ENCODE data around the gene ACP5. TPM values are rescaled to one million over a fixed set of nuclear protein-coding genes. Genes with fewer than 3 reads are reported as not detected.

ACP5 gene
- total RNA-seq, 1 experiment from 2014 or later: 0.85 TPM

GRCh38 chr19:11580116-11580515 is 2.7 kb upstream of the ACP5 start:
- in situ Hi-C loops (cut with HindIII; ENCODE audit: low pct_unique_long_range_greater_than_20kb, low sequenced_read_pairs): no loop called here
- ATAC-seq: no peak
- H3K27ac ChIP-seq (ENCODE audit: low read length): no peak overlapping the region
- H3K9me3 ChIP-seq (ENCODE audit: control insufficient read depth, insufficient read depth, low read depth, low read length): no peaks in the 10 kb centered on the region
- H3K4me3 ChIP-seq (ENCODE audit: low read depth in 2 of 2, low read length in 2 of 2): no peak overlapping the region
- no peaks in the 10 kb centered on the region for H3K4me1 ChIP-seq (ENCODE audit: control insufficient read depth, insufficient read depth, low read length)
- POLR2A ChIA-PET: no interaction called here
- no peaks in the 10 kb centered on the region for H3K36me3 ChIP-seq (ENCODE audit: control insufficient read depth, insufficient read depth, low read length)
- BruUV-seq (replicated peaks): no TSS peak
- CTCF ChIA-PET: no interaction called here
- intact Hi-C loops (cut with micrococcal nuclease; ENCODE audit: unreplicated experiment): no loop called here
- no peaks in the 10 kb centered on the region for H3K27me3 ChIP-seq (ENCODE audit: control insufficient read depth, insufficient read depth, low read length)
- no peak for DNase-seq (ENCODE audit: low read depth, low spot score)
- no peak for TF ChIP-seq CTCF (IDR thresholded peaks at IDR 0.05)

- H3K27ac ChIP-seq (ENCODE audit: low read length): no peak overlapping the region
- in situ Hi-C loops (cut with HindIII; ENCODE audit: low pct_unique_long_range_greater_than_20kb, low sequenced_read_pairs) (no loop called here), intact Hi-C loops (cut with micrococcal nuclease; ENCODE audit: unreplicated experiment) (no loop called here)
- H3K4me3 ChIP-seq (ENCODE audit: low read depth in 2 of 2, low read length in 2 of 2): no peak overlapping the region
- no peaks in the 10 kb centered on the region for H3K9me3 ChIP-seq (ENCODE audit: control insufficient read depth, insufficient read depth, low read depth, low read length)
- no peaks in the 10 kb centered on the region for H3K27me3 ChIP-seq (ENCODE audit: control insufficient read depth, insufficient read depth, low read length)
- 0 out of 2 replicates have a peak, but pooled peaks have one; percentile 31 for ATAC-seq
- no peaks in the 10 kb centered on the region for H3K36me3 ChIP-seq (ENCODE audit: control insufficient read depth, insufficient read depth, low read length)
- CTCF ChIA-PET: no interaction called here
- TF ChIP-seq REST (IDR thresholded peaks at IDR 0.05; ENCODE audit: insufficient read depth in 1 of 2, low read depth in 2 of 2, low read length in 1 of 2): no peak
- no peak for TF ChIP-seq SIN3A (IDR thresholded peaks at IDR 0.05; ENCODE audit: borderline replicate concordance, insufficient read depth, low read depth, low read length)
- no peak for TF ChIP-seq POLR2AphosphoS5 (IDR thresholded peaks at IDR 0.05; ENCODE audit: low read depth, low read length)
- no peak for TF ChIP-seq CTCF (IDR thresholded peaks at IDR 0.05)
- POLR2A ChIA-PET: no interaction called here
- no peaks in the 10 kb centered on the region for H3K4me1 ChIP-seq (ENCODE audit: control insufficient read depth, insufficient read depth, low read length)
- no peak for DNase-seq (ENCODE audit: low read depth, low spot score)
- BruUV-seq (replicated peaks): no TSS peak
These were observed 1.1 kb upstream of the ACP5 start for GRCh38 chr19:11578258-11579142.

Data from Panc1 (cell line).